IMR-90 (cell line): ENCODE measurements around the gene ELP6. TPM values are rescaled to one million over a fixed set of nuclear protein-coding genes. Genes with fewer than 3 reads are reported as not detected.

Experiments
- ATAC-seq: fragments of 200-7000 bp; cut with Tn5 transposase; 2 replicates; pipeline ENCODE4 v1.9.1; 2020; ENCODE audit warnings: low read depth, mild to moderate bottlenecking, moderate library complexity
- BruUV-seq: library from RNA; stranded (reverse); fragments of 400-500 nt; replicated peaks from 2 replicates; lab custom pipeline; 2021; lab: Mats Ljungman, UMichigan
- CTCF ChIA-PET: fragments of 300-600 bp; formaldehyde crosslinking; extraction: SDS; loops from one replicate; lab custom pipeline; 2021; ENCODE audit warnings: antibody characterized with exemption; lab: Yijun Ruan, JAX
- POLR2A ChIA-PET: fragments of 300-600 bp; sonication (Branson Sonifier 250); formaldehyde crosslinking; loops from one replicate; lab custom pipeline; 2022; ENCODE audit warnings: antibody characterized with exemption; ENCODE audit not compliant: unreplicated experiment; lab: Charles Lee
- DNase-seq: peaks from one replicate; pipeline ENCODE4 v3.0.0; 2013
- H2AFZ ChIP-seq: replicated peaks from 2 replicates; pipeline ENCODE3; 2013; ENCODE audit warnings: low read length, mild to moderate bottlenecking; ENCODE audit not compliant: poor library complexity
- H2AK5ac ChIP-seq: 2 replicates; pipeline ENCODE4 v1.6.1; 2013; ENCODE audit warnings: low read depth, low read length, inconsistent platforms
- H2AK9ac ChIP-seq: replicated peaks from 2 replicates; pipeline ENCODE3; 2013; ENCODE audit warnings: mild to moderate bottlenecking, low read depth, low read length, moderate library complexity; ENCODE audit not compliant: poor library complexity
- H2BK120ac ChIP-seq: 2 replicates; pipeline ENCODE4 v1.6.1; 2013; ENCODE audit warnings: low read depth, low read length, inconsistent platforms
- H2BK15ac ChIP-seq: 3 replicates; pipeline ENCODE4 v1.6.1; 2013; ENCODE audit warnings: low read depth, low read length, inconsistent platforms
- H2BK20ac ChIP-seq: 2 replicates; pipeline ENCODE4 v1.6.1; 2013; ENCODE audit warnings: low read depth, mild to moderate bottlenecking, inconsistent platforms, low read length, moderate library complexity
- H2BK5ac ChIP-seq: 2 replicates; pipeline ENCODE4 v1.6.1; 2013; ENCODE audit warnings: mild to moderate bottlenecking, low read depth, low read length, inconsistent platforms; ENCODE audit not compliant: poor library complexity, severe bottlenecking
- H3K14ac ChIP-seq: replicated peaks from 2 replicates; pipeline ENCODE4 v1.6.1; 2013; ENCODE audit warnings: low read depth, low read length, inconsistent platforms
- H3K18ac ChIP-seq: 2 replicates; pipeline ENCODE4 v1.6.1; 2013; ENCODE audit warnings: low read depth, low read length, control low read depth
- H3K23ac ChIP-seq: 2 replicates; pipeline ENCODE4 v1.6.1; 2013; ENCODE audit warnings: low read depth, low read length, inconsistent platforms
- H3K27ac ChIP-seq: 2 replicates; pipeline ENCODE4 v1.5.1; 2013; ENCODE audit warnings: mild to moderate bottlenecking, control low read depth, low read length; ENCODE audit not compliant: insufficient read depth
- H3K27me3 ChIP-seq: 2 replicates; pipeline ENCODE4 v1.6.1; 2013; ENCODE audit warnings: low read length; ENCODE audit not compliant: control insufficient read depth, insufficient read depth
- H3K36me3 ChIP-seq: 2 replicates; pipeline ENCODE4 v1.6.1; 2013; ENCODE audit warnings: low read length, mixed read lengths; ENCODE audit not compliant: control insufficient read depth, insufficient read depth
- H3K4ac ChIP-seq: 2 replicates; pipeline ENCODE4 v1.6.1; 2013; ENCODE audit warnings: low read depth, low read length, inconsistent platforms
- H3K4me1 ChIP-seq: 2 replicates; pipeline ENCODE4 v1.6.1; 2013; ENCODE audit warnings: low read length, mixed read lengths; ENCODE audit not compliant: control insufficient read depth, insufficient read depth
- H3K4me2 ChIP-seq: 2 replicates; pipeline ENCODE4 v1.6.1; 2013; ENCODE audit warnings: low read depth, mild to moderate bottlenecking, control low read depth, low read length, moderate library complexity
- H3K4me3 ChIP-seq: 2 replicates; pipeline ENCODE4 v1.5.1; 2013; ENCODE audit warnings: low read depth, mild to moderate bottlenecking, control low read depth, low read length, moderate library complexity; ENCODE audit not compliant: insufficient read depth
- H3K56ac ChIP-seq: 2 replicates; pipeline ENCODE4 v1.6.1; 2013; ENCODE audit warnings: low read length, inconsistent platforms; ENCODE audit not compliant: insufficient read depth; ENCODE audit errors: extremely low read depth
- H3K79me1 ChIP-seq, 2 experiments: 2 replicates each; pipeline ENCODE4 v1.6.1; 2013; ENCODE audit warnings: low read length in 2 of 2, inconsistent platforms in 1 of 2, low read depth in 1 of 2
- H3K9ac ChIP-seq: 2 replicates; pipeline ENCODE4 v1.6.1; 2013; ENCODE audit warnings: low read depth, low read length, control low read depth
- H3K9me1 ChIP-seq: 2 replicates; pipeline ENCODE4 v1.6.1; 2013; ENCODE audit warnings: low read length, inconsistent platforms; ENCODE audit not compliant: insufficient read depth
- H3K9me3 ChIP-seq: 2 replicates; pipeline ENCODE4 v1.6.1; 2013; ENCODE audit warnings: low read length; ENCODE audit not compliant: control insufficient read depth, insufficient read depth
- H4K20me1 ChIP-seq: 2 replicates; pipeline ENCODE4 v1.6.1; 2013; ENCODE audit warnings: low read length, inconsistent platforms; ENCODE audit not compliant: insufficient read depth
- H4K5ac ChIP-seq: 2 replicates; pipeline ENCODE4 v1.6.1; 2013; ENCODE audit warnings: mild to moderate bottlenecking, low read depth, low read length, control low read depth
- H4K8ac ChIP-seq, 2 experiments: 2 replicates each; pipeline ENCODE4 v1.6.1; 2013; ENCODE audit warnings: low read depth in 2 of 2, low read length in 2 of 2, control low read depth in 1 of 2, inconsistent platforms in 1 of 2
- H4K91ac ChIP-seq: 2 replicates; pipeline ENCODE4 v1.6.1; 2013; ENCODE audit warnings: low read depth, low read length, inconsistent platforms; ENCODE audit not compliant: insufficient read depth
- CEBPB ChIP-seq: IDR thresholded peaks from 2 replicates; pipeline ENCODE4 v1.6.1; 2012; ENCODE audit warnings: low read depth, low read length, improper control_type of control experiment
- MAZ ChIP-seq: IDR thresholded peaks from 2 replicates; pipeline ENCODE4 v1.6.1; 2012; ENCODE audit warnings: low read depth, mild to moderate bottlenecking, low read length, improper control_type of control experiment, moderate library complexity, borderline replicate concordance
- POLR2A ChIP-seq: IDR thresholded peaks from 2 replicates; pipeline ENCODE4 v1.6.1; 2012; ENCODE audit warnings: mild to moderate bottlenecking, low read depth, low read length
- SMC3 ChIP-seq: fragments of 150-350 bp; IDR thresholded peaks from 2 replicates; pipeline ENCODE4 v1.6.1; 2016; ENCODE audit warnings: low read depth, mild to moderate bottlenecking, antibody characterized with exemption, low read length, moderate library complexity
- WGBS, 2 experiments: methylation state at CpG; one replicate each; pipeline versions ENCODE4 v1.1.5 to v1.1.7; 2013; ENCODE audit warnings: missing lambda C conversion rate in 2 of 2; ENCODE audit not compliant: insufficient read length in 1 of 2; ENCODE audit errors: extremely low coverage in 2 of 2; 5-methylcytosine and 5-hydroxymethylcytosine counted together
- dilution Hi-C: fragments of 300-500 bp; cut with HindIII; formaldehyde crosslinking; loops from one replicate; pipeline ENCODE4 v1.14.3; 2018; ENCODE audit warnings: low sequenced_read_pairs; ENCODE audit not compliant: unreplicated experiment
- in situ Hi-C: fragments of 300-500 bp; cut with MboI; formaldehyde crosslinking; loops from 3 replicates; pipeline ENCODE4 v1.14.3; 2019; ENCODE audit warnings: low sequenced_read_pairs, inconsistent platforms, mixed read lengths
- intact Hi-C: fragments of 100-400 bp; cut with micrococcal nuclease; formaldehyde crosslinking; loops from 2 replicates; pipeline ENCODE4 v1.10.0; 2022
- polyA plus RNA-seq, 3 experiments: library from polyadenylated mRNA; depleted of rRNA; stranded (reverse); fragments of >200 nt; gene quantifications; 2 replicates each; pipeline ENCODE4 v1.2.3, GENCODE V29; 2012; ENCODE audit warnings: low replicate concordance in 1 of 3
- total RNA-seq: library from RNA; depleted of rRNA; stranded (reverse); fragments of >200 nt; gene quantifications from 2 replicates; pipeline ENCODE4 v1.2.3, GENCODE V29; 2012
- TF ChIP-seq, protein P1 (sequence below): conservative IDR thresholded peaks from 2 replicates; pipeline ENCODE4 v1.5.1; 2012; ENCODE audit warnings: mild to moderate bottlenecking, low read depth, low read length, improper control_type of control experiment
- TF ChIP-seq, protein P2 (sequence below): fragments of 150-350 bp; IDR thresholded peaks from 2 replicates; pipeline ENCODE4 v1.6.1; 2016; ENCODE audit warnings: low read depth, mild to moderate bottlenecking, low read length, moderate library complexity, borderline replicate concordance

ELP6 gene
- total and polyA plus RNA-seq, 2 of the 4 experiments (the other 2 are of a cell fraction): 31.4 to 44.9 TPM

DNA sequence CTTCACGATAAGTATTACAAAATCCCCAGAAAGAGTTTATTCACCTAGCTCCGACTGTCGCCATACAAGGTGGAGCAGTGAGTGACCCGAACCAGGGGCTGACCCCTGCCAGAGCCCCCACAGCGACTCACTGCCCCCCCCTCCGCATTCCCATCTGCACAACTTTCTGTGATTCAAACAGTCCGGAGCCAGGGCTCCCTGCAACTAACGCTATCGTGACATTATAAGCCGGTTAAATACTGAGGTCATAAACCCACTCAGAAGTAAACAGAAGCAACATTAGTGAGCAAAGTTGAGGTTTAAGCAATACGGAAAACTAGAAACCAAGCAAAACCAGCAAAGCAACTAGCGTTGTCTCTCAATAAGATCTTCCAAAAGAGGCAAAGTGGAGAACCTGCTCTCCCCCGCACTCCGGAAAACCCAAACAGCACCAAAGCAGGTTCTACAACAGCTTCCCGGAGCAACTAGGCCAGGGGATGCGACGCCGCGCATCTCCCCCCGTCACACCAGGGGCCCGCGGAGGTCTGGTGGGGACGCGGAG, 38.4 kb downstream of the ELP6 start (continued):
- TF ChIP-seq, protein P1, sequence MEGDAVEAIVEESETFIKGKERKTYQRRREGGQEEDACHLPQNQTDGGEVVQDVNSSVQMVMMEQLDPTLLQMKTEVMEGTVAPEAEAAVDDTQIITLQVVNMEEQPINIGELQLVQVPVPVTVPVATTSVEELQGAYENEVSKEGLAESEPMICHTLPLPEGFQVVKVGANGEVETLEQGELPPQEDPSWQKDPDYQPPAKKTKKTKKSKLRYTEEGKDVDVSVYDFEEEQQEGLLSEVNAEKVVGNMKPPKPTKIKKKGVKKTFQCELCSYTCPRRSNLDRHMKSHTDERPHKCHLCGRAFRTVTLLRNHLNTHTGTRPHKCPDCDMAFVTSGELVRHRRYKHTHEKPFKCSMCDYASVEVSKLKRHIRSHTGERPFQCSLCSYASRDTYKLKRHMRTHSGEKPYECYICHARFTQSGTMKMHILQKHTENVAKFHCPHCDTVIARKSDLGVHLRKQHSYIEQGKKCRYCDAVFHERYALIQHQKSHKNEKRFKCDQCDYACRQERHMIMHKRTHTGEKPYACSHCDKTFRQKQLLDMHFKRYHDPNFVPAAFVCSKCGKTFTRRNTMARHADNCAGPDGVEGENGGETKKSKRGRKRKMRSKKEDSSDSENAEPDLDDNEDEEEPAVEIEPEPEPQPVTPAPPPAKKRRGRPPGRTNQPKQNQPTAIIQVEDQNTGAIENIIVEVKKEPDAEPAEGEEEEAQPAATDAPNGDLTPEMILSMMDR: no peak
- TF ChIP-seq CEBPB: no peak
- no peak for TF ChIP-seq SMC3
- no peak; the same call in 1 of the 2 replicates for TF ChIP-seq MAZ

DNA sequence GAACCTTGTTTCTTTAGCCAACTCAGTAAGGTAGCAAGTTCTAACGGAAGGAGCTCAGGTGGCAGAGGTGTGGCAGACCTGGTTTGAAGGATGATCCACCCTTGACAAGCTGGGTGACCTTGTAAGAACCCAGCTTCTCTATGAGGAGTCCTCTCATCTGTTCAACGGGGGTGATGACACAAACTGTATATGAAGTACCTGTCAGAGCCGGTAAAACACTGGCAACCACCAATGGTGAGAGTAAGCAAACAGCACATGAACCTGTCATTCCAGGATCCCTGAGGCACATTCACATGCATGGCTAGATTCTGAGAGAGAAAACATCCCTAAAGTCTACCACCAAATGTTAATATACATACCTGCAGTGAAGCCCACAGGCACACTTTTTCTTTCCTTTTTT, 40.1 kb downstream of the ELP6 start:
- no CpG with 5 or more reads among the region's 3 CpGs for WGBS, 2 experiments

More for the DNA sequence above, 40.1 kb downstream of the ELP6 start:
- TF ChIP-seq MAZ (no peak), POLR2A (no peak), SMC3 (no peak)
- TF ChIP-seq, protein P2, sequence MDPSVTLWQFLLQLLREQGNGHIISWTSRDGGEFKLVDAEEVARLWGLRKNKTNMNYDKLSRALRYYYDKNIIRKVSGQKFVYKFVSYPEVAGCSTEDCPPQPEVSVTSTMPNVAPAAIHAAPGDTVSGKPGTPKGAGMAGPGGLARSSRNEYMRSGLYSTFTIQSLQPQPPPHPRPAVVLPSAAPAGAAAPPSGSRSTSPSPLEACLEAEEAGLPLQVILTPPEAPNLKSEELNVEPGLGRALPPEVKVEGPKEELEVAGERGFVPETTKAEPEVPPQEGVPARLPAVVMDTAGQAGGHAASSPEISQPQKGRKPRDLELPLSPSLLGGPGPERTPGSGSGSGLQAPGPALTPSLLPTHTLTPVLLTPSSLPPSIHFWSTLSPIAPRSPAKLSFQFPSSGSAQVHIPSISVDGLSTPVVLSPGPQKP: no peak
- no peak for DNase-seq
- H2BK15ac ChIP-seq: no peak overlapping the region
- peaks cover 2% of the 10 kb centered on the region; the same call in 1 of the 2 replicates for H3K4me1 ChIP-seq
- CTCF ChIA-PET: no interaction called here
- no peak overlapping the region for H3K4me3 ChIP-seq
- H2BK20ac ChIP-seq: no peak overlapping the region
- H3K14ac ChIP-seq: no peak overlapping the region
- H2AK5ac ChIP-seq: no peak overlapping the region
- H3K27ac ChIP-seq: no peak overlapping the region
- no peak overlapping the region for H2BK5ac ChIP-seq
- no peak for ATAC-seq
- no peak overlapping the region for H3K4me2 ChIP-seq
- H3K36me3 ChIP-seq: no peaks in the 10 kb centered on the region
- no peak overlapping the region for H3K4ac ChIP-seq
- peak overlapping the region; percentile 3; the same call in 1 of the 2 replicates for H3K23ac ChIP-seq
- H3K27me3 ChIP-seq: no peaks in the 10 kb centered on the region
- dilution Hi-C loops (no loop called here), intact Hi-C loops (no loop called here), in situ Hi-C loops (no loop called here)
- no peak overlapping the region for H3K56ac ChIP-seq
- H3K79me1 ChIP-seq: peaks cover 11 to 50% of the 10 kb centered on the region in 2 experiments
- H3K18ac ChIP-seq: no peak overlapping the region
- no TSS peak for BruUV-seq
- H4K91ac ChIP-seq: no peak overlapping the region
- peaks cover 27% of the 10 kb centered on the region for H4K20me1 ChIP-seq
- no peaks in the 10 kb centered on the region for H3K9me3 ChIP-seq
- no peak overlapping the region for H2AFZ ChIP-seq
- H4K8ac ChIP-seq: no peak overlapping the region
- no peak overlapping the region for H2AK9ac ChIP-seq
- H2BK120ac ChIP-seq: no peak overlapping the region
- peaks cover 3% of the 10 kb centered on the region; the same call in 1 of the 2 replicates for H3K9me1 ChIP-seq
- POLR2A ChIA-PET: no interaction called here
- H4K5ac ChIP-seq: no peak overlapping the region
- no peak overlapping the region for H3K9ac ChIP-seq
